ENCODE measurements around the gene GLTPD2.
"Not testable (repeated sequence)": the region's sequence is repeated elsewhere in the genome, so short reads cannot be mapped to it uniquely, and the experiment has no call there.

Gene GLTPD2

GRCh38 chr17:4808378-4808767, 19.6 kb downstream of the GLTPD2 start:
- no peak for DNase-seq

DNA sequence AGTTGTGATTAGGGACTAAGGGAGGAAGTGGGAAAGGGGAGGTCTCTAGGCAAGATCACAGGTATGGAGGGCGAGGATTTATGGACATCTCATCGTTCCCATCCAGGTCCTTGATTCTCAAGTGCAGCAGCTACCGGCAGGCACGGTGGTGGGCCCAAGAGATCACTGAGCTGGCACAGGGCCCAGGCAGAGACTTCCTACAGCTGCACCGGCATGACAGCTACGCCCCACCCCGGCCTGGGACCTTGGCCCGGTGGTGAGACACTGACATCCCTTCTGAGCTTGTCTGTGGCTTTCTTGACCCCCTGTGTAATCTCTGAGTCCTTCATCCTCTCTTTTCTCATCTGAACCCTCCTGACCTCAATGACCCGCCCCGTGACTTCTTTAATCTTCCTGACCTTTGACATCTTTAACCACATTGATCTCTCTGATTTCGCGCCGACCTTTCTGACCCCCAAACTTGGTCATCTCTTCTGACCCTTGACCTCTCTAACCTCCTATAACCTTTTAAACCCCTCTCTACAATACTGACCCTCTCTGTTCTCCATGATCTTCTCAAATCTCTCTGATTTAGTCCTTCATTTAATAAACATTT, 22.0 kb downstream of the GLTPD2 start:
- DNase-seq, result no peak

GRCh38 chr17:4811471-4811870, 22.7 kb downstream of the GLTPD2 start:
- no peak for DNase-seq

DNA sequence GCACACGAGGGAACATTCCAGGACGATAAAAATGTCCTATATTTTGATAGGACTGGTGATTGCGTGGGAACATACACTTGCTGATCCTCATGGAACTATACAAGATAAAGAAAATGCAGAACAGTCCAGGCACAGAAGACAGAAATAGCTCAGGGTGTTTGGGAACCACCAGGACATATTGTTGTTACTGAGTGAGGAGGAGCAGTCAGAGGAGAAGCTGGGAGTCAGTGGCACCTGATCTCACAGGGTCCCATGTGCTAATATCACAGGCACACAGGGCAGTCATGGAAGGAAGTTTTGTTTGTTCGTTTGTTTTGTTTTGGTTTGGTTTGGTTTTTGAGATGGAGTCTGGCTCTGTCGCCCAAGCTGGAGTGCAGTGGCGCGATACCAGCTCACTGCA, 23.9 kb downstream of the GLTPD2 start:
- DNase-seq, result no peak

- DNase-seq, result no peak
Observed at GRCh38 chr17:4815043-4815675, 26.4 kb downstream of the GLTPD2 start.

DNA sequence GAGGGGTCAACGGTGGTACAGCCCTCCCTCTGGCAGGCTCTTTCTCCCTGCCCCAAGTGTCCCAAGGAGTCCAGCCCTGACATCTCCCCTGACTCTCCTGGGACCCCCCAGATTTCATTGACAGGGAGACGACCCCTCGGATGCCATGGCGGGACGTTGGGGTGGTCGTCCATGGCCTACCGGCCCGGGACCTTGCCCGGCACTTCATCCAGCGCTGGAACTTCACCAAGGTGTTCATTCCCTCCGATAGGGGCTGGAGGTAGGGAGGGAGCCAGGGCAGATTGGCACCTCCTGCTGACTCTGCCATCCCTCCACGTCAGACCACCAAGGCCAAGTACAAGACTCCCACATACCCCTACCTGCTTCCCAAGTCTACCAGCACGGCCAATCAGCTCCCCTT, 28.1 kb downstream of the GLTPD2 start:
- DNase-seq, result no peak

DNA sequence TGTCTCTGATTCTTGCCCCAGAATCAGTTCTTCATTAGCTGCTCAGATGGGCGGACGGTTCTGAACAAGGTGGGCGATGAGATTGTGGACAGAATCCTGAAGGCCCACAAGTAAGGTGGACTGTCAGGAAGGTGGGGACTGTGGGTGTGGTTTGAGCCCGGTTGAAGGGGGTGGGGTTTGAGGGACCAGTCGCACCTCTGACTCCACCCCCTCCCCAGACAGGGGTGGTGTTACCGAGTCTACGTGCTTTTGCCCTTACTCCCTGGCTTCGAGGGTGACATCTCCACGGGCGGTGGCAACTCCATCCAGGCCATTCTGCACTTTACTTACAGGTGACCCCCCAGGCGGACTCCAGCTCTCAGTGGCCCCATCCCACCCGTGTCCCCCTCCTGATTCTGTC, 29.5 kb downstream of the GLTPD2 start:
- DNase-seq, result no peak

- DNase-seq, result no peak
Observed at GRCh38 chr17:4822835-4823234, 34.1 kb downstream of the GLTPD2 start.

- DNase-seq, result no peak
Observed at GRCh38 chr17:4823373-4824089, 34.8 kb downstream of the GLTPD2 start.

GRCh38 chr17:4827399-4827798, 38.6 kb downstream of the GLTPD2 start:
- DNase-seq, result no peak

GRCh38 chr17:4832829-4833177, 44.0 kb downstream of the GLTPD2 start:
- DNase-seq, result not testable (repeated sequence)

DNA sequence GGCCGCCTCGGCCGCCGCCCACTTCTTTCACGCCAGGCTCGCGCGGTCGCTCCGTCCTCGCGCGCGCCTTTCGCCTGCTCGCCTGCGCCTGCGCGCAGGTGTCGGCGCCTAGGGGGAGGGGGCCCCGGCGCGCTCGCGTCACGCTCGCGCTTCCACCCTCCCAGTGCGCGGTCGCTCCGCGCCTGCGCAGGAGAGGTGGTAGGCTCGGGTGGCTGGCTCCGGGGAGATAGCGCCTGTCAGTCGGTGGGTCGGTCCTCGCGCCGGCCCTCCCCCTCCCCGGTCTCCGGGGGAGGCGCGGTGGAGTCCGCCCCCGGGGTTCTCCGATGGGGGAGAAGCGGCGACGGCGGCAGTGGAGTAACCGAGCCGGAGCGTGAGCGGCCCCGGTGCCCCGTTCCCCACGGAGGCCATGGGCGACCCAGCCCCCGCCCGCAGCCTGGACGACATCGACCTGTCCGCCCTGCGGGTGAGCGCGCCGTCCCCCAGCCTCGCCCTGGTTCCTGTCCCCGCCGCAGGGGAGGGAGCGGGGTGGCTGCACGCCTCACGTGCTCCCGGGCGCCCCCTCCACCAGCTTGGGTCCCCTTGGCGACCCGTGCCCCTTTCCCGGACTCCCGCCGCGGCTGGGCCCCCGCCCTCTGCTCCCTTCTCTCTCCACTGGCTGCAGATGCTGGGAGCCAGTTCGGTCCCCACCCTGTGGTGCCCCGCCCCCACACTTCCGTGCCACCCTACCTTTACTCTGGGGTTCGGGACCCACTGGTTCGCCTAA, 44.6 kb downstream of the GLTPD2 start, which contains the start of gene MINK1:
MINK1 (plus strand) TSS at position 163 of the 763 bp plus-strand sequence; CDS start at position 407, 244 bp downstream.
- DNase-seq, result peak; percentile 94

DNA sequence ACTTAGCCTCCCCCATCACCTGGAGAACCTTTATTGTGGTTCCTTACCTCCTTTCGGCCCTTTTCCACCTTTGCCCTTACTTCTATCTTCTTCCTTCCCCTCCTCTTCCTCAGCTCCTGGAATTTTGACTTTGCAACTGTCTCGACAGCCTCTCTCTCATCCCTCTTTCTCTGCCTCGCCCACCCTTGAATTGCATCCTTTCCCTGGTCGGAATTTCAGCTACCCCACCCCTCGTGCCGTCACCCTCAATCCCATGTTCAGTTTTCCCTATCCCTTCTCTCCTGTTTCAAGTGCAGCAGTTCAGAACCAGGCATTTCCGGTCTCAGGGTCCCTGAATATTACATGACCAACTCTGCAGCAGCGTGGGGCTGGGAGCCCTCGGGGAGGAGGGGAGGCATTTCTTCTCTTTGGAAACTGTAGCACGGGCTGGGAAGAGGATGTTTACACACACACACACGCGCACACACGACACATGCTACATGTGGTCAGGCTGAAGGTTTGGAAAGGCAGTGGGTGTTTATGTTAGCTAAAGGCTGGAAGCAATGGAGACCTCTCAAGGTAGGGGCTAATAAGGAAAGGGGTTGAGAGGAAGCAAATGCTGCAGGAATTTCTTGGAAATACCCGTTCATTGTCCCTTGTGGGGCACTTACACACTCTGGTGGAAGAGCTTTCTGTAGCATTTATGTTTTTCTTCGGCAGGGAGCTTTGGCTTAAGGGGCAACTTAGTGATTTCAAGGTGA, 45.3 kb downstream of the GLTPD2 start:
- DNase-seq, result peak; percentile 44

DNA sequence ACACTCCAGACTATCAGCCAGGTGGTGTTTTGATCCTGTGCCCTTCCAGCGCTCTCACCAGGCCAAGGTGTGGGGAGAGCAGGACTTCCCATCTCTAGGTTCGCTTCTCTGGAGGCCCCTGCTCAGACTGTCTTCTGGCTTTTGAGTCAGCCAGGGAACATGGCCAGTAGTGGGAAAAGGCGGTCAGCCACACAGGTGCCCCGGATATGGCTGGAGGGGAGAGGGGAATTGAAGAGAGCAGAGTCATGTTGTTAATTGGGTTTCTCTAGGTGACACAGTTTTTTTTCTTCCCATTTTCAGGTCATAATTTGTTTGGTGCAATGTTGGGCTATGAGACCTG, 45.9 kb downstream of the GLTPD2 start:
- no peak for DNase-seq

DNA sequence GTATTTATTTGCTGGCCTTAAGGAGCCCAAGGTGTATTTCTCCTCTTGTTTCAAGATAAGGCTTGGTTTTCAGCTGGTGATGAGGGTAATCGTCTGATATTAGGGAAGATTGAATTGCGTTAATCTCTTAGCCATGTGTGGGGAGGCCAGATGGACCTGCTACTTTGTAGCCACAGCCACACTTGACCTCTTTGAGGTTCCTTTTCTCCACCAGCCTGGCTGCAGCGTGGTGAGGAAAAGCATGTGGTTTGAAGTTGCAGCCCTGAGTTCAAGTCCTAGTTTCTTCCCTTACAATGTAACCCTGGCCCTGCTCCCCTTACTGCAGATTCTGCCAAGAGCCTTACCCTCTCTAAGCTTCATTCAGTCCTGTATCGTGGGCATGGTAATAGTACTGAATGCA, 47.5 kb downstream of the GLTPD2 start:
- DNase-seq, result no peak

DNA sequence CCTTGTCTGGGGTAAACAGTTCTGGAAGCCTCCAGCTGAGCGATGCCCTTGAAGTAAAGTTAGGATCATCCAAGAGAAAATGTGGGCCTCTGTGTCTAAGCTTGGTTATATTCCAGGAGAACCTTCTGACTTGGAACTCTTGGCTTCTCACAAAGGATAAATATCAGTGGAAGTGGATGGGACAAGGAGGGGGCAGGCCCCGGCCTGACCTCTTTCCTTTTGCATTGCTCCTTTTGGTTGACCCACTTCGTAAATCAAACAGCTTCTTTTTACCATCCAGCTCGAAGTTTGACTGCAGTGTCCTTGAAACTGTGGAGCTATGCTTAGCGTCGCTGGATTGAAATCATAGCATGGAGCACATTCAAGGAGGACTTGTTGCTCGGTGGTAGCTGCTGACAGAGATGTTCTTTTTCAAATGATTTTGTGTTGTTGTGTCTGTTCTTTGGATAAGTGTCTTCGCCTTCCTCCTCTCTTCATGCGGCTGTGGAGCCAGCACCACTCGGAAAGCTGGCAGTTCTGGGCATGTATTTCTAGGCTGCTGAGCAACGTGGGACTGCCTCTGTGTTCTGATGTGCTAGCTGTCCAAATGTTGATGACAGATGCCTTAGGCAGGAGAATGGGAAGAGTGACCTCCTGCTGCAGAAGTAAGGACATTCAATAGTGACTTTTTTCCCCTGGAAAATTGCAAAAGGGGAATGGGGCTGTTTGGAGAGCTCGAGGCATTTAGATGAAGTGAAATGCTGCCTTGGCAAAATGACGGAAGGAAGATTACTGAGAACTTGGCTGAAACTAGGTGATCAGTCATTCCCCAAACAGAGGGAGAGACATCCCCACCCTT, 48.9 kb downstream of the GLTPD2 start:
- DNase-seq, result no peak

DNA sequence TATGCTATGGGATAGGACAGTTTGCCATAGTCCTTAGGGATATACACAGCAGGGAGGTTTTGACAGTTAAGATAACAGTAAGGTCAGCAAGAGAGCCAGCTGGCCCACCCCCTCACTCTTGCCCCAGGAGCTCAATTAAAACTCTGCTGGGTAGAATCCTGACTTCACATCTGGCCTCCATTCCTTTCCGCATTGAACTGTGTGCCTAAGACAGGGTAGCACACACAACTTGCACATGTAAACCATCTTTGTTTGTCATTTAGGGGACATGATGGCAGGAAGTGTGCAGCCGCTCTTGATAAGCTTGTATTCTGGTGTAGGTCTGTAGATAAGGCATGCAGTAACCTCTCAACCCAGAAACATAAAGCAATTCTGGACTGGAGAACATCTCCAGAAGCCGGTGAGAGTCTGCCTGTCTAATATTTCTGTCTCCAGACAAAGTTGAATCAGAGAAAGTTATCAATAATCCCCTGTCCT, 49.6 kb downstream of the GLTPD2 start:
- DNase-seq, result no peak

DNA sequence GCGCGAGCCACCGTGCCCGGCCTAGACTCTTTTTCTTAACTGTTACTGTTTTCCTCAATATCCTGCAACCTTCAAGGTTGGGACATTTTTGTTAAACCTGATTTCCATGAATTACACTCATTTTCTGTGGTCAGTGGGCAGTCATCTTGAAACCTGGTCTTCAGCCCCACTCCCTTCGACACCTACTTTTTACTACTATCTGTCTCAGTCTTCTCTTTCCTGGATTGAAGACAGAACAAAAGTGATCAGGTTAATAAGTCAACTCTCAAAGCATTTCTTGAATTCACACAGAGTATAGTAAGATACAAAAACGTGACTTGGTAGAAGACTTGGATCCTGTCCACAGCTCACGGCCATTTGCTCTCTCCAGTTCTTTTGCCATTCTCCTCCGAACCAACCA, 50.5 kb downstream of the GLTPD2 start:
- DNase-seq, result no peak

Data from fibroblast of skin of abdomen (primary cell).